WTC11 (cell line): Measurements from ENCODE around the gene IFT25. TPM values are rescaled to one million over a fixed set of nuclear protein-coding genes. Genes with fewer than 3 reads are reported as not detected.

Experiments used
- ATAC-seq: fragments of 200-7000 bp; cut with Tn5 transposase; 2 replicates; pipeline ENCODE4 v1.10.0; 2021; ENCODE audit warnings: mild to moderate bottlenecking, moderate library complexity
- CTCF ChIA-PET: fragments of 300-600 bp; sonication (Branson Sonifier 250); formaldehyde crosslinking; loops from one replicate; lab custom pipeline; 2021; ENCODE audit warnings: antibody characterized with exemption; lab: Charles Lee
- POLR2A ChIA-PET: fragments of 350-600 bp; sonication (Branson Sonifier 250); formaldehyde crosslinking; loops from one replicate; lab custom pipeline; 2021; ENCODE audit warnings: antibody characterized with exemption; lab: Charles Lee
- DNase-seq: peaks from one replicate; pipeline ENCODE4 v3.0.0; 2021; ENCODE audit warnings: low spot score
- H3K27ac Mint-ChIP-seq: 2 replicates; pipeline ENCODE4 v1.8.0; 2021; ENCODE audit warnings: mixed read lengths
- H3K27me3 Mint-ChIP-seq: 2 replicates; pipeline ENCODE4 v1.8.0; 2021; ENCODE audit warnings: low read depth, mild to moderate bottlenecking, moderate library complexity, mixed read lengths
- H3K36me3 Mint-ChIP-seq: 2 replicates; pipeline ENCODE4 v1.8.0; 2021; ENCODE audit warnings: mixed read lengths
- H3K4me1 Mint-ChIP-seq: 2 replicates; pipeline ENCODE4 v1.8.0; 2022; ENCODE audit warnings: mixed read lengths
- H3K4me3 Mint-ChIP-seq: 2 replicates; pipeline ENCODE4 v1.8.0; 2021; ENCODE audit warnings: mild to moderate bottlenecking, moderate library complexity, mixed read lengths
- H3K9me3 Mint-ChIP-seq: 2 replicates; pipeline ENCODE4 v1.8.0; 2021; ENCODE audit warnings: mixed read lengths
- AFF4 ChIP-seq: sonication (generic); formaldehyde crosslinking; IDR thresholded peaks from 2 replicates; pipeline ENCODE4 v1.8.1; 2023; ENCODE audit warnings: mild to moderate bottlenecking, missing genetic modification reagents, borderline replicate concordance
- ARID4B ChIP-seq: sonication (generic); formaldehyde crosslinking; IDR thresholded peaks from 2 replicates; pipeline ENCODE4 v1.8.0; 2023; ENCODE audit warnings: missing genetic modification reagents, mild to moderate bottlenecking, borderline replicate concordance
- CDX4 ChIP-seq: fragments of 250-450 bp; sonication (Bioruptor Pico); IDR thresholded peaks from 2 replicates; pipeline ENCODE4 v1.9.0; 2021; ENCODE audit warnings: moderate library complexity, mild to moderate bottlenecking, inconsistent platforms, borderline replicate concordance
- CREM ChIP-seq: sonication (generic); formaldehyde crosslinking; IDR thresholded peaks from 2 replicates; pipeline ENCODE4 v1.8.1; 2022; ENCODE audit warnings: mild to moderate bottlenecking, missing genetic modification reagents, moderate library complexity
- E2F5 ChIP-seq: sonication (generic); formaldehyde crosslinking; IDR thresholded peaks from 2 replicates; pipeline ENCODE4 v1.8.1; 2022; ENCODE audit warnings: mild to moderate bottlenecking, moderate library complexity, missing genetic modification reagents
- FOXP4 ChIP-seq: sonication (generic); formaldehyde crosslinking; IDR thresholded peaks from 2 replicates; pipeline ENCODE4 v1.8.0; 2022; ENCODE audit warnings: mild to moderate bottlenecking, missing genetic modification reagents
- GRHL2 ChIP-seq: fragments of 250-450 bp; sonication (Bioruptor Pico); IDR thresholded peaks from 2 replicates; pipeline ENCODE4 v1.8.0; 2022; ENCODE audit warnings: mild to moderate bottlenecking, moderate library complexity; ENCODE audit not compliant: insufficient replicate concordance, severe bottlenecking
- GTF2I ChIP-seq: fragments of 250-450 bp; sonication (Bioruptor Pico); conservative IDR thresholded peaks from 2 replicates; pipeline ENCODE4 v1.4.0; 2021; ENCODE audit warnings: mild to moderate bottlenecking
- JUN ChIP-seq: sonication (generic); formaldehyde crosslinking; IDR thresholded peaks from 2 replicates; pipeline ENCODE4 v1.8.0; 2023; ENCODE audit warnings: mild to moderate bottlenecking, missing genetic modification reagents
- MXD4 ChIP-seq: fragments of 250-450 bp; sonication (Bioruptor Pico); IDR thresholded peaks from 2 replicates; pipeline ENCODE4 v1.8.0; 2021; ENCODE audit warnings: mild to moderate bottlenecking, moderate library complexity, borderline replicate concordance
- NFE2L1 ChIP-seq: sonication (generic); formaldehyde crosslinking; IDR thresholded peaks from 2 replicates; pipeline ENCODE4 v1.8.1; 2023; ENCODE audit warnings: missing genetic modification reagents
- NR3C1 ChIP-seq: sonication (generic); formaldehyde crosslinking; conservative IDR thresholded peaks from 2 replicates; pipeline ENCODE4 v1.8.1; 2023; ENCODE audit warnings: low read depth, mild to moderate bottlenecking, missing genetic modification reagents
- SMAD4 ChIP-seq: sonication (generic); formaldehyde crosslinking; IDR thresholded peaks from 2 replicates; pipeline ENCODE4 v1.8.0; 2022; ENCODE audit warnings: mild to moderate bottlenecking, missing genetic modification reagents
- TEAD1 ChIP-seq: sonication (generic); formaldehyde crosslinking; IDR thresholded peaks from 2 replicates; pipeline ENCODE4 v1.8.0; 2022; ENCODE audit warnings: mild to moderate bottlenecking, missing genetic modification reagents
- ZMAT4 ChIP-seq: fragments of 250-450 bp; sonication (Bioruptor Pico); IDR thresholded peaks from 2 replicates; pipeline ENCODE4 v1.9.0; 2021; ENCODE audit warnings: mild to moderate bottlenecking
- ZNF423 ChIP-seq: fragments of 250-450 bp; sonication (Bioruptor Pico); IDR thresholded peaks from 2 replicates; pipeline ENCODE4 v2.1.2; 2022; ENCODE audit warnings: mild to moderate bottlenecking, moderate library complexity
- total RNA-seq: library from RNA; stranded (reverse); gene quantifications from 3 replicates; pipeline ENCODE4 v1.2.3, GENCODE V29; 2021

IFT25 gene
- total RNA-seq, 1 experiment from 2014 or later, result 22.6 TPM

- H3K9me3 Mint-ChIP-seq, result no peaks in the 10 kb centered on the region
- ATAC-seq (no peak), DNase-seq (no peak)
- POLR2A ChIA-PET, result interaction anchor here (0.7 kb wide), 1 partner anchor 9 kb away, joined by 4 read pairs; no protein-coding TSS in a partner anchor
- H3K4me1 Mint-ChIP-seq, result peaks cover 59% of the 10 kb centered on the region
- CTCF ChIA-PET, result interaction anchor here (1.0 to 4.1 kb wide), 5 partner anchors 35 to 134 kb away, joined by 3 to 48 read pairs (median 6); no protein-coding TSS in a partner anchor
- H3K4me3 Mint-ChIP-seq, result peak overlapping the region; percentile 37; the same call in 1 of the 2 replicates
- no peaks in the 10 kb centered on the region for H3K27me3 Mint-ChIP-seq
- H3K27ac Mint-ChIP-seq, result no peak overlapping the region
- TF ChIP-seq AFF4 (no peak), FOXP4 (CRISPR knock-in tag) (no peak), CDX4 (CRISPR knock-in tag) (no peak), TEAD1 (CRISPR knock-in tag) (no peak), ZMAT4 (CRISPR knock-in tag) (no peak), ZNF423 (CRISPR knock-in tag) (no peak)
- peaks cover 15% of the 10 kb centered on the region for H3K36me3 Mint-ChIP-seq
Measured at GRCh38 chr1:53948291-53948690, 2.8 kb upstream of the IFT25 start.

- H3K9me3 Mint-ChIP-seq, result no peaks in the 10 kb centered on the region
- ChIA-PET POLR2A (interaction anchor here (0.7 kb wide), 1 partner anchor 10 kb away, joined by 4 read pairs; no protein-coding TSS in a partner anchor), CTCF (interaction anchor here (0.8 to 4.1 kb wide), 6 partner anchors 34 to 135 kb away, joined by 3 to 48 read pairs (median 6); partner anchors contain the start of gene YIPF1)
- peaks cover 68% of the 10 kb centered on the region for H3K4me1 Mint-ChIP-seq
- peak overlapping the region; percentile 44; the same call in 1 of the 2 replicates for H3K27ac Mint-ChIP-seq
- peaks cover 5% of the 10 kb centered on the region for H3K36me3 Mint-ChIP-seq
- no peak for DNase-seq
- no peaks in the 10 kb centered on the region for H3K27me3 Mint-ChIP-seq
- H3K4me3 Mint-ChIP-seq, result peak overlapping the region; percentile 81
- no peak for ATAC-seq
- TF ChIP-seq MXD4, result no peak
- no peak for TF ChIP-seq ARID4B (CRISPR knock-in tag)
- TF ChIP-seq CREM (CRISPR knock-in tag), result no peak
- no peak for TF ChIP-seq GRHL2 (CRISPR knock-in tag)
- no peak for TF ChIP-seq NFE2L1 (CRISPR knock-in tag)
- TF ChIP-seq JUN, result no peak
- TF ChIP-seq NR3C1 (CRISPR knock-in tag), result no peak
- no peak for TF ChIP-seq AFF4
- TF ChIP-seq E2F5 (CRISPR knock-in tag), result no peak
- no peak for TF ChIP-seq SMAD4 (CRISPR knock-in tag)
- no peak for TF ChIP-seq GTF2I (CRISPR knock-in tag)
Measured at GRCh38 chr1:53947172-53947907, 1.8 kb upstream of the IFT25 start.
